DMS153 (cell line): ENCODE data around the gene PRR13.

Experiments used
- DNase-seq: peaks from one replicate; lab custom pipeline; 2025; lab: John Stamatoyannopoulos, UW

Gene PRR13

GRCh38 chr12:53493610-53494391 lies 52.3 kb downstream of the PRR13 start:
- DNase-seq: no peak
